SK-N-SH treated with all-trans-retinoic acid at 6 μM for 48 hours (cell line): ENCODE data around the gene OMG.

Experiments used
- CREB5 ChIP-seq: fragments of 250-450 bp; sonication (Bioruptor Pico); IDR thresholded peaks from 2 replicates; pipeline ENCODE4 v1.5.1; 2020; ENCODE audit warnings: low read depth, mild to moderate bottlenecking, moderate library complexity
- CSRNP3 ChIP-seq: fragments of 250-450 bp; sonication (Bioruptor Pico); IDR thresholded peaks from 2 replicates; pipeline ENCODE4 v1.5.1; 2021; ENCODE audit warnings: mild to moderate bottlenecking, moderate library complexity
- OSR1 ChIP-seq: fragments of 250-450 bp; sonication (Bioruptor Pico); IDR thresholded peaks from 2 replicates; pipeline ENCODE4 v1.8.0; 2022; ENCODE audit warnings: moderate library complexity, mild to moderate bottlenecking, inconsistent platforms
- PATZ1 ChIP-seq: fragments of 250-450 bp; sonication (Bioruptor Pico); IDR thresholded peaks from 2 replicates; pipeline ENCODE4 v1.8.0; 2020; ENCODE audit warnings: mild to moderate bottlenecking, moderate library complexity, borderline replicate concordance
- SNAI2 ChIP-seq: fragments of 250-450 bp; sonication (Bioruptor Pico); IDR thresholded peaks from 2 replicates; pipeline ENCODE4 v1.5.0; 2020; ENCODE audit warnings: mild to moderate bottlenecking, moderate library complexity
- TOX ChIP-seq: fragments of 250-450 bp; sonication (Bioruptor Pico); IDR thresholded peaks from 2 replicates; pipeline ENCODE4 v1.8.0; 2021; ENCODE audit warnings: mild to moderate bottlenecking, moderate library complexity, borderline replicate concordance
- ZFP3 ChIP-seq: fragments of 250-450 bp; sonication (Bioruptor Pico); IDR thresholded peaks from 2 replicates; pipeline ENCODE4 v1.5.0; 2020; ENCODE audit warnings: mild to moderate bottlenecking, moderate library complexity
- ZNF8 ChIP-seq: fragments of 450-650 bp; formaldehyde crosslinking; IDR thresholded peaks from 2 replicates; pipeline ENCODE4 v1.5.0; 2020; ENCODE audit warnings: mild to moderate bottlenecking, moderate library complexity

GRCh38 chr17:31261601-31262000, 35.4 kb downstream of the OMG start:
- no peak for TF ChIP-seq CREB5
- TF ChIP-seq ZNF8 (CRISPR knock-in tag), result no peak
- no peak for TF ChIP-seq ZFP3 (CRISPR knock-in tag)
- no peak for TF ChIP-seq SNAI2 (CRISPR knock-in tag)
- no peak for TF ChIP-seq OSR1 (CRISPR knock-in tag)
- TF ChIP-seq PATZ1, result no peak
- no peak for TF ChIP-seq TOX (CRISPR knock-in tag)
- TF ChIP-seq CSRNP3, result no peak
